LNCAP (cell line): ENCODE results near the gene RIPK4.

Experiments used
- TF ChIP-seq, protein P1 (sequence below): fragments of 450-650 bp; IDR thresholded peaks from 2 replicates; pipeline ENCODE4 v1.5.1; 2017; ENCODE audit warnings: mild to moderate bottlenecking

The RIPK4 gene

DNA sequence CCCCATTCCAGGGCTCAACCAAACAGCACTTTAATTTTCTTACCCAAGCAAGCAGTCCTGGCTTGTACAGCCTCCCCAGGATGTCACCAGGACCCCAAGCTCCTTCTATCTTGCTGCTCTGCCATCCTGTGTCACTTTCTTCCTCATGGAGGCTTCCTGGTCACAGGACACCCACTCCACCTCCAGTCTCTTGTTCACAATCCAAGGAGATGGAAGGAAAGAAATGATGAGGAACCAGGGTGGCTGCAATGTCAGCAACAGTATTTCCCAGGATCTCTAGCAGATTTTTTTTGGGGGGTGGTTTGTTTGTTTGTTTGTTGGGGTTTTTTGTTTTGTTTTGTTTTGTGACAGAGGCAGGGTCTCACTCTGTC, 58.9 kb downstream of the RIPK4 start:
- TF ChIP-seq, protein P1, sequence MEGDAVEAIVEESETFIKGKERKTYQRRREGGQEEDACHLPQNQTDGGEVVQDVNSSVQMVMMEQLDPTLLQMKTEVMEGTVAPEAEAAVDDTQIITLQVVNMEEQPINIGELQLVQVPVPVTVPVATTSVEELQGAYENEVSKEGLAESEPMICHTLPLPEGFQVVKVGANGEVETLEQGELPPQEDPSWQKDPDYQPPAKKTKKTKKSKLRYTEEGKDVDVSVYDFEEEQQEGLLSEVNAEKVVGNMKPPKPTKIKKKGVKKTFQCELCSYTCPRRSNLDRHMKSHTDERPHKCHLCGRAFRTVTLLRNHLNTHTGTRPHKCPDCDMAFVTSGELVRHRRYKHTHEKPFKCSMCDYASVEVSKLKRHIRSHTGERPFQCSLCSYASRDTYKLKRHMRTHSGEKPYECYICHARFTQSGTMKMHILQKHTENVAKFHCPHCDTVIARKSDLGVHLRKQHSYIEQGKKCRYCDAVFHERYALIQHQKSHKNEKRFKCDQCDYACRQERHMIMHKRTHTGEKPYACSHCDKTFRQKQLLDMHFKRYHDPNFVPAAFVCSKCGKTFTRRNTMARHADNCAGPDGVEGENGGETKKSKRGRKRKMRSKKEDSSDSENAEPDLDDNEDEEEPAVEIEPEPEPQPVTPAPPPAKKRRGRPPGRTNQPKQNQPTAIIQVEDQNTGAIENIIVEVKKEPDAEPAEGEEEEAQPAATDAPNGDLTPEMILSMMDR, result no peak

DNA sequence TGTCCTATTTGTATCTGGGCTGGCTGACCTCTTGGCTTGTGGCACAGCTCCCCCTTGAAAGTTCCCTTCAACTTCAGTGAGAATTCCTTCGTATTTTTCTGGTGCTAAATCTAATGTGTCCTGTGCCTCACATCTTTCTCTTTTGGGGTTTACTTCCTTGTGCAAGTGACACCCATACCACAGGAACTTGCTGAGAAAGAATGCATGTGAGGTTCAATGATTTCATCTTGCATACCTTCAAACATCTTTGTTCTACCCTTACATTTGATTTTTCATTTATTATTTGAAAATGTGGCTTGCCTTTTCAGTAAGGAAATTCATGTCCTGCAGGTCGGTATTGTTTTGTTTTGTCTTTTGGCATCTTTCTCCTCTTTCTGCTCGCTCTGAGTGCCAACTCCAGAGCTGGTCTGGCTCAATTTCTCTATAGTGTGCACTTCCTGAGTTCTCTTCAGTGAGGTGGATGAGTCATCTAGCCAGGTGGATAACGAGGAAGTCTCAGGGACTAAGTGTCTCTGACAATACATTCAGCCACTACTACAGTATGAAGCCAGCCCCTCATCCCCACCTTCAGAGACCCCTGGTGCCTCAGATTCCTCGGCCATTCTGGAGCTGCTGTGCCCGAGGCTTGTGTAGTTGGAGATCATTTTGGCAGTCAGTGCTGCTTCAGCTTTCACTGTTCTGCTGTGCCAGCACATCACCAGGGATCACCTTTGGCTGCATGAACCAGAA, 59.5 kb downstream of the RIPK4 start:
- TF ChIP-seq, protein P1, result no peak

DNA sequence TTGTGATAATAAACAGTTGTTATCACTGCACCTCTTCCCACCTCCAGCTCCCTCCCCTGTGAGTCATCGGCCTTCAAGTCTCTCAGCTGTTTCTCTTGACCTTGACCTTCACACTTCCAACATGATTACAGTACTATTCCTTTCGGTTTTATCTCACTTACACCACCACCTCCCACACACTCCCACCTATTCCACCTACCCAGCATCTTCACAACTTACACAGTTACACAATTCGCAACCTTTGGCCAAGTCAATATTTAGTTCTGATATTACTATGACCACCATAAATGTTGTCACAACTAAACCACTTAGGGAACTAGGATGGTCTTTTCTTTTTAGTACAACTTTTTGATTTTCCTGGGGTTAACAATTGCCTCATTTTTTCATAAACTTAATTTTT, 60.2 kb downstream of the RIPK4 start:
- TF ChIP-seq, protein P1, result no peak

DNA sequence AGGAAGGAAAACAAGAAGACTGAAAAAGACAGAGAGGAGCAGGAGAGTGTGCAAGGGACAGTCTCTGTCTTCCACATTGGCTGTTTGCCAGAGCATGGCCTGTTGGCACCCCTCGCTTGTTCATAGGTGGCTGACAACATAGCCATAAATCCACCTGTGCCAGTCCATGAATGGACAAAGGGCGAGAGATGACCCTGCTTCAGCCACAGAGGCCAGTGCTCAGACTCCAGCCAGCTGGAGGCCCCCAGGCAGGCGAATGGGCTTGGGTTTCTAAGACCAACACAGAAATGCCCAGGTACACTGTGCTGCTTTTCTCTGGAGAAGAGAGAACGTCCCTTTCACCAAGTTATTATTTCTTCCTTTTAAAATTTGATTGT, 60.6 kb downstream of the RIPK4 start:
- TF ChIP-seq, protein P1, result no peak

DNA sequence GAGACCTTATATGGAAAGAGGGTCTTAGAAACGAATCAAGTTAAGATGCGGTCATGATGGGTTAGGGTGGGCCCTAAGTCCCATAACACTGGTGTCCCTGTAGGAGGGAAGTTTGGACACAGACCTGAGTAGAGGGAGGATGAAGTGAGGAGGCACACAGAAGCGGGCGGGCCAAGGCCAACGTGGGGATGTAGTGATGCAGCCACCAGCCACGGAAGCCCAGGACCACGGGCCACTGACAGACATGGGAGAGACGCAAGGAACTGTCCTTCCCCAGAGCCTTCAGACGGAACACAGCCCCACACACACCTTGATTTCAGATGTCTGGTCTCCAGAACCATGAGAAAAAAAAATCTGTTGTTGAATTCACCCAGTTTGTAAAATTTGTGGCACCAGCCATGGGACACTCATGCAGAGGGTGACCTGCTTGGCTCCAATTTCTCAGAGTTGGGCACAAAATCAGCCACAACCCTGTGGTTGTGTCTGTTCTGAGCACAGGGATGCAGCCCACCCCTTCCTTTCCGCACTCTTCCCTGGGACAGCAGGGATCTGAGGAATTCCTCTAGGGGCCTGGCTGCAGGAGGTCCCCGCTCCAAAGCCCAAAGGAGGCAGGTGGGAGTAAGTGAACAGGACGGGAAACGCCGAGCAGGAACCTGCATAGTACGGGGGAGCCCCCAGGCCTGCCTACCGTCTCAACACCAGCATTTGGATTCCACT, 61.1 kb downstream of the RIPK4 start:
- TF ChIP-seq, protein P1, result no peak

DNA sequence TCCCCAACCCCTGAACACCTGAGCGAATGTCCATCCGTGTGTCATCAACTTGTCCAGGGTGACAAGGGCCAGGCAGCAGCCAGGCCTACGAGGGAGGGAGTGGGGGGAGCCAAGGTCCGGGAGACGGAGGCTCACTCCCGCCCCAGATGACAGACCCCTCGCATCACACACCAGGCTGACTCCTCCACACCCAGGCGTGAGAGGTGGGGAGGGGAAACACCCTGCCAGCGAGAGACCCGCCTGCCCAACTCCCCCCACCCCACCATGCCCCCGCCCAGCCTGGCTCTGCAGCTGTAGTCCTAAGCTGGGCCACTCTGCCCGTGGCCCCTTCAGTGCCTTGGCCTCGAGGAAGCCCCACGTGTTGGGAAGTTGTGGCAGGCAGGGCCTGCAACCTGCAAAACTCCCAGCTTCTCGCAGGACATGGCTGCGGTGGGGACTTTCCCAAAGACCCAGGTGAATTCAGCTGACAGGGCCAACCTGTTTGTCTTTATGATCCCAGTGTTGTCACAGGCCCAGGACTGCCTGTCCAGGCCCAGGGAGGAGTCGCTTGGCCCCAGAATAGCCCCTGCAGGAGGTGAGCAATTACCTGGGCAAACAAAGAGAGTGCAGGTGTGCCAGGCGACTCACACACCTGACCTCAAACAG, 62.9 kb downstream of the RIPK4 start:
- TF ChIP-seq, protein P1, result no peak

DNA sequence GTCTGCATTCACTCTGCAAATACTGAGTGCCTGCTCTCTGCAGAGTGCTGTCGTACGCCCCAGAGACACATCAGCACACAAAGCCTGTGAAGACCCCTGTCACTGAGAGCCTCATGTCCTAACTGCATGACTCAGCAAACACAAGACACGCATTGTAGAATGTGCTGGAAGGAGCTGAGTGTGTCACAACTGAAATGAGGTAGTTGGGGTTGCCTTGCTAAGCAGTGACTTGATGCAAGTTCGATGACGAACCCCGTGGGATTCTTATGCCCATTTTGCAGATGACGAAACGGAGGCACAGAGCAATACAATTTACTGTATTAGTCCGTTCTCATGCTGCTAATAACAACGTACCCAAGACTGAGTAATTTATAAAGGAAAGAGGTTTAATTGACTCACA, 65.1 kb downstream of the RIPK4 start:
- TF ChIP-seq, protein P1, result no peak
